NB4 (cell line): Measurements from ENCODE around the gene SPNS3.

Source experiments
- TF ChIP-seq, protein P1 (sequence below): IDR thresholded peaks from one replicate; pipeline ENCODE4 v1.5.1; 2012; ENCODE audit warnings: low read depth, low read length
- TF ChIP-seq, protein P2 (sequence below): IDR thresholded peaks from 2 replicates; pipeline ENCODE4 v1.6.1; 2011; ENCODE audit warnings: low read depth, low read length

DNA sequence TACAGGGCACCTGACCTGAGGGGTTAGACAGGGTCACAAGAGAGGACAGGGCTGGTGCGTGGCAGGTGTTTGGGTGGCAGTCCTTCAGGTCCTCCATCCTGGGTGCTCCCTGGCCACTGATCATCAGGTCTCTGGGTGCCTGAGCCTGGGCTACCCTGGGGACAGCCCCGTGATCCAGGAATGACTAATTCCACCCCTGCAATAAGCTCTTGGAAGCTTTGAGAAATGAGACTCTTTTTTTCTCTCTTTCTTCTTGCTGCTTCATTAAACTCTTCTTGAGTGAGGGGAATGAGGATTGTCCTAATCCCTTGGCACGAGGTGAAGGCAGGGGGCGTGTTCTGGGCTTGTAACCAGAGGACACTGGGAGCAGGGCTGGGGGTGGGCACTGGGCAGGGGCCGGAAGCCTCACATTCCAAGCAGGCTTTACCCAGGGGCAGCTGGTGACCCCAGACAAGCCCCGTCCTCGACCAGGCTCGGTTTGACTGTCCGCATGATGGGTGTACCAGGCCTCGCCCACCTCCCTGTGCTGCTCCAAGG lies 43.6 kb downstream of the SPNS3 start:
- TF ChIP-seq, protein P1, sequence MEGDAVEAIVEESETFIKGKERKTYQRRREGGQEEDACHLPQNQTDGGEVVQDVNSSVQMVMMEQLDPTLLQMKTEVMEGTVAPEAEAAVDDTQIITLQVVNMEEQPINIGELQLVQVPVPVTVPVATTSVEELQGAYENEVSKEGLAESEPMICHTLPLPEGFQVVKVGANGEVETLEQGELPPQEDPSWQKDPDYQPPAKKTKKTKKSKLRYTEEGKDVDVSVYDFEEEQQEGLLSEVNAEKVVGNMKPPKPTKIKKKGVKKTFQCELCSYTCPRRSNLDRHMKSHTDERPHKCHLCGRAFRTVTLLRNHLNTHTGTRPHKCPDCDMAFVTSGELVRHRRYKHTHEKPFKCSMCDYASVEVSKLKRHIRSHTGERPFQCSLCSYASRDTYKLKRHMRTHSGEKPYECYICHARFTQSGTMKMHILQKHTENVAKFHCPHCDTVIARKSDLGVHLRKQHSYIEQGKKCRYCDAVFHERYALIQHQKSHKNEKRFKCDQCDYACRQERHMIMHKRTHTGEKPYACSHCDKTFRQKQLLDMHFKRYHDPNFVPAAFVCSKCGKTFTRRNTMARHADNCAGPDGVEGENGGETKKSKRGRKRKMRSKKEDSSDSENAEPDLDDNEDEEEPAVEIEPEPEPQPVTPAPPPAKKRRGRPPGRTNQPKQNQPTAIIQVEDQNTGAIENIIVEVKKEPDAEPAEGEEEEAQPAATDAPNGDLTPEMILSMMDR = no peak
- TF ChIP-seq, protein P2, sequence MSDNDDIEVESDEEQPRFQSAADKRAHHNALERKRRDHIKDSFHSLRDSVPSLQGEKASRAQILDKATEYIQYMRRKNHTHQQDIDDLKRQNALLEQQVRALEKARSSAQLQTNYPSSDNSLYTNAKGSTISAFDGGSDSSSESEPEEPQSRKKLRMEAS = no peak
